ENCODE results near the gene KLHL11. TPM values are rescaled to one million over a fixed set of nuclear protein-coding genes. Genes with fewer than 3 reads are reported as not detected.
"Not testable (repeated sequence)": the region's sequence is repeated elsewhere in the genome, so short reads cannot be mapped to it uniquely, and the experiment has no call there.

The KLHL11 gene
- polyA plus RNA-seq, 1 of the 3 experiments (the other 2 are of a cell fraction), result 2.6 TPM

DNA sequence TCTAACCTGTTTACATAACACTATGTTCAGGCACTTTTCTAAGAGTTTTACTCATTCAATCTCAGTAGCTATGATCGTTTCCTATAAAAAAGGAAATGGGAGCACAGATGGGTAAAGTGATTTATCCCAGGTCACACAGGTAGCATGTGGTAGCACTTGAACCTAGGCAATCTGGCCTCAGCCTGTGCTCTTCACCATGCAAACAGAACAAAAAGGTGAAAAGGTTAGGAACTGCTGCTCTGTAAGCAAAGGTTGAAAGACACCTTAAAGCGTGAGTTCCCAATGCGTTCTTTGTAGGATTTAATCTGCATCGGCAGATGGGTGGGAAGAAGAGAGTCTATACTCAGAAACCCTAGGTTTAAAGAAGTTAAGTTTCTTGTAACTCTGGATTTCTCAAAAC, 14.9 kb upstream of the KLHL11 start (continued):
- no peak for TF ChIP-seq GATA2 (CRISPR knock-in tag; IDR thresholded peaks at IDR 0.05)
- TF ChIP-seq EZH2phosphoT487 (IDR thresholded peaks at IDR 0.05; ENCODE audit: borderline replicate concordance, low read depth), result no peak
- TF ChIP-seq FOXM1 (IDR thresholded peaks at IDR 0.05; ENCODE audit: low read depth), result no peak
- no peak for TF ChIP-seq EP300 (IDR thresholded peaks at IDR 0.05; ENCODE audit: borderline replicate concordance in 1 of 2, low read depth in 1 of 2, low read length in 1 of 2)
- TF ChIP-seq SMC3 (IDR thresholded peaks at IDR 0.05; ENCODE audit: low read depth, low read length), result no peak
- no peak for TF ChIP-seq TAF1 (IDR thresholded peaks at IDR 0.05; ENCODE audit: borderline replicate concordance, low read depth, low read length)

- H3K27ac ChIP-seq (ENCODE audit: low read depth in 2 of 2, low read length in 1 of 2); H3K9ac ChIP-seq; H3K27me3 ChIP-seq (ENCODE audit: insufficient read depth); H4K20me1 ChIP-seq (ENCODE audit: insufficient read depth); DNase-seq; H3K4me1 ChIP-seq (ENCODE audit: control insufficient read depth in 1 of 2, insufficient read depth in 2 of 2, low read depth in 1 of 2, low read length in 1 of 2); H3K9me3 ChIP-seq; H3K9me2 ChIP-seq; POLR2A ChIA-PET; H3K4me2 ChIP-seq; H2AFZ ChIP-seq (ENCODE audit: low read depth); H3K4me3 ChIP-seq (ENCODE audit: low read depth in 2 of 2, low read length in 1 of 2): not testable (repeated sequence)
- Histone ChIP-seq H3K36me3 (replicated peaks in 1 of 2; ENCODE audit: control insufficient read depth in 1 of 2, insufficient read depth in 2 of 2, low read length in 1 of 2) (peaks cover 54 to 60% of the 10 kb centered on the region in 2 experiments), H3F3A (replicated peaks; ENCODE audit: insufficient read depth) (peaks cover 18% of the 10 kb centered on the region), H3K79me2 (ENCODE audit: insufficient read depth) (peaks cover 11% of the 10 kb centered on the region)
- WGBS (ENCODE audit: low lambda C conversion rate), result 94% methylated on average over 9 of the region's 9 CpGs
- CTCF ChIA-PET, result interaction anchor here (0.7 to 1.0 kb wide), 2 partner anchors 20 to 72 kb away, joined by 3 read pairs; no protein-coding TSS in a partner anchor
These were observed 9.1 kb upstream of the KLHL11 start for GRCh38 chr17:41874293-41874670.

- CTCF ChIA-PET, result interaction anchor here (1.0 kb wide), 1 partner anchor 72 kb away, joined by 3 read pairs; no protein-coding TSS in a partner anchor
- no peaks in the 10 kb centered on the region for H3K9me2 ChIP-seq
- no peaks in the 10 kb centered on the region for H3K4me1 ChIP-seq (ENCODE audit: control insufficient read depth in 1 of 2, insufficient read depth in 2 of 2, low read depth in 1 of 2, low read length in 1 of 2)
- H2AFZ ChIP-seq (ENCODE audit: low read depth), result no peak overlapping the region
- peaks cover 24% of the 10 kb centered on the region for H3F3A ChIP-seq (replicated peaks; ENCODE audit: insufficient read depth)
- DNase-seq, result no peak
- H3K79me2 ChIP-seq (ENCODE audit: insufficient read depth), result peaks cover 6% of the 10 kb centered on the region
- no peaks in the 10 kb centered on the region for H3K27me3 ChIP-seq (ENCODE audit: insufficient read depth)
- H3K9ac ChIP-seq, result no peak overlapping the region
- 99% methylated on average over 10 of the region's 10 CpGs for WGBS (ENCODE audit: low lambda C conversion rate)
- H3K36me3 ChIP-seq (replicated peaks in 1 of 2; ENCODE audit: control insufficient read depth in 1 of 2, insufficient read depth in 2 of 2, low read length in 1 of 2), result peaks cover 58% of the 10 kb centered on the region in 2 experiments
- H3K27ac ChIP-seq (ENCODE audit: low read depth in 2 of 2, low read length in 1 of 2), result no peak overlapping the region
- H3K4me3 ChIP-seq (ENCODE audit: low read depth in 2 of 2, low read length in 1 of 2), result no peak overlapping the region
- H3K4me2 ChIP-seq, result no peak overlapping the region
- POLR2A ChIA-PET, result no interaction called here
- no peaks in the 10 kb centered on the region for H3K9me3 ChIP-seq
- no peaks in the 10 kb centered on the region for H4K20me1 ChIP-seq (ENCODE audit: insufficient read depth)
- TF ChIP-seq USF1 (IDR thresholded peaks at IDR 0.05; ENCODE audit: borderline replicate concordance, low read depth), result no peak
- no peak for TF ChIP-seq NRF1 (IDR thresholded peaks at IDR 0.05; ENCODE audit: low read depth, low read length)
- no peak for TF ChIP-seq TCF12 (IDR thresholded peaks at IDR 0.05)
- no peak for TF ChIP-seq EP300 (IDR thresholded peaks at IDR 0.05; ENCODE audit: borderline replicate concordance in 1 of 2, low read depth in 1 of 2, low read length in 1 of 2)
- no peak for TF ChIP-seq USF2 (IDR thresholded peaks at IDR 0.05; ENCODE audit: borderline replicate concordance, low read depth, low read length)
- TF ChIP-seq REST (IDR thresholded peaks at IDR 0.05; ENCODE audit: low read depth, low read length), result no peak
- TF ChIP-seq MAX (IDR thresholded peaks at IDR 0.05; ENCODE audit: low read depth), result no peak
- TF ChIP-seq JUND (IDR thresholded peaks at IDR 0.05), result no peak
- TF ChIP-seq POLR2AphosphoS5 (IDR thresholded peaks at IDR 0.05; ENCODE audit: low read depth, low read length), result no peak
- TF ChIP-seq MEF2A (IDR thresholded peaks at IDR 0.05; ENCODE audit: borderline replicate concordance, low read depth), result no peak
- TF ChIP-seq GABPA (IDR thresholded peaks at IDR 0.05; ENCODE audit: low read depth), result no peak
- no peak for TF ChIP-seq MXI1 (IDR thresholded peaks at IDR 0.05; ENCODE audit: low read depth, low read length)
- TF ChIP-seq ZBTB33 (IDR thresholded peaks at IDR 0.05; ENCODE audit: borderline replicate concordance, low read depth), result no peak
These were observed 8.5 kb upstream of the KLHL11 start for GRCh38 chr17:41873559-41874292.
